H1 (cell line): Measurements from ENCODE around the gene TMCO1. TPM values are rescaled to one million over a fixed set of nuclear protein-coding genes. Genes with fewer than 3 reads are reported as not detected.

ENCODE experiments used
- CTCF ChIA-PET: fragments of 300-600 bp; sonication (Branson Sonifier 250); formaldehyde crosslinking; loops from one replicate; lab custom pipeline; 2021; ENCODE audit not compliant: partially characterized antibody; lab: Charles Lee
- POLR2A ChIA-PET: fragments of 300-600 bp; sonication (Branson Sonifier 250); formaldehyde crosslinking; loops from one replicate; lab custom pipeline; 2021; ENCODE audit warnings: inconsistent platforms; ENCODE audit not compliant: partially characterized antibody; lab: Charles Lee
- DNase-seq, 2 experiments: peaks; one replicate each; pipeline versions ENCODE4 v3.0.0 to v3.0.0-alpha.2; 2010 to 2022; ENCODE audit warnings: low spot score in 2 of 2, low read depth in 1 of 2, mixed read lengths in 1 of 2
- FAIRE-seq: peaks from 2 replicates; lab custom pipeline; 2011; peaks lifted over from hg19 to GRCh38; lab: Jason Lieb, UNC
- H2AFZ ChIP-seq: 2 replicates; pipeline ENCODE4 v1.8.1; 2012; ENCODE audit warnings: low read length, inconsistent platforms
- H2AK5ac ChIP-seq: 2 replicates; pipeline ENCODE4 v1.6.1; 2013; ENCODE audit warnings: low read depth, low read length
- H2BK120ac ChIP-seq: replicated peaks from 2 replicates; pipeline ENCODE3; 2013; ENCODE audit warnings: low read depth, low read length, inconsistent platforms
- H2BK12ac ChIP-seq: 2 replicates; pipeline ENCODE4 v1.6.1; 2013; ENCODE audit warnings: low read depth, low read length
- H2BK15ac ChIP-seq: 2 replicates; pipeline ENCODE4 v1.6.1; 2013; ENCODE audit warnings: low read length
- H2BK20ac ChIP-seq: 2 replicates; pipeline ENCODE4 v1.6.1; 2013; ENCODE audit warnings: low read length
- H2BK5ac ChIP-seq: 2 replicates; pipeline ENCODE4 v1.6.1; 2013; ENCODE audit warnings: low read depth, low read length
- H3K14ac ChIP-seq: 2 replicates; pipeline ENCODE4 v1.6.1; 2013; ENCODE audit warnings: inconsistent platforms; ENCODE audit not compliant: insufficient read length
- H3K18ac ChIP-seq: 2 replicates; pipeline ENCODE4 v1.6.1; 2013; ENCODE audit warnings: low read length; ENCODE audit errors: extremely low read depth
- H3K23ac ChIP-seq: 2 replicates; pipeline ENCODE4 v1.6.1; 2013; ENCODE audit warnings: inconsistent platforms; ENCODE audit not compliant: insufficient read length
- H3K23me2 ChIP-seq: 2 replicates; pipeline ENCODE4 v1.6.1; 2013; ENCODE audit warnings: low read depth, low read length
- H3K27ac ChIP-seq: 2 replicates; pipeline ENCODE4 v1.6.1; 2011; ENCODE audit warnings: low read depth, low read length, inconsistent platforms
- H3K27me3 ChIP-seq, 4 experiments: replicated peaks in 1 of 4; 1 replicate in 1 of 4; 2 replicates in 3 of 4; pipeline versions ENCODE4 v1.6.1 to v1.8.1; 2011 to 2013; ENCODE audit warnings: low read length in 3 of 4, mild to moderate bottlenecking in 3 of 4, inconsistent platforms in 2 of 4, mixed read lengths in 2 of 4, moderate library complexity in 1 of 4; ENCODE audit not compliant: control insufficient read depth in 3 of 4, insufficient read depth in 3 of 4; ENCODE audit errors: extremely low read depth in 1 of 4
- H3K36me3 ChIP-seq, 4 experiments: 2 replicates each; pipeline versions ENCODE4 v1.6.1 to v1.8.1; 2011 to 2013; ENCODE audit warnings: mild to moderate bottlenecking in 4 of 4, low read length in 3 of 4, moderate library complexity in 2 of 4, control low read depth in 1 of 4, inconsistent platforms in 1 of 4; ENCODE audit not compliant: insufficient read depth in 4 of 4, control insufficient read depth in 2 of 4
- H3K4ac ChIP-seq: replicated peaks from 2 replicates; pipeline ENCODE3; 2013; ENCODE audit warnings: low read length, low read depth, mixed read lengths, inconsistent platforms; ENCODE audit not compliant: insufficient read length
- H3K4me1 ChIP-seq, 4 experiments: replicated peaks in 1 of 4; 1 replicate in 1 of 4; 2 replicates in 3 of 4; pipeline versions ENCODE4 v1.6.1 to v1.8.1; 2011 to 2013; ENCODE audit warnings: low read length in 3 of 4, inconsistent platforms in 2 of 4, mixed read lengths in 1 of 4; ENCODE audit not compliant: insufficient read depth in 4 of 4, control insufficient read depth in 3 of 4
- H3K4me2 ChIP-seq, 2 experiments: 2 replicates each; pipeline versions ENCODE4 v1.6.1 to v1.8.1; 2011 to 2013; ENCODE audit warnings: low read depth in 2 of 2, low read length in 2 of 2, control low read depth in 1 of 2, inconsistent platforms in 1 of 2, mild to moderate bottlenecking in 1 of 2; ENCODE audit not compliant: insufficient read depth in 1 of 2
- H3K4me3 ChIP-seq, 4 experiments: fragments of 200-600, 300-600 bp in 1 of 4; sonication (generic), shearing (Covaris generic), sonication (Bioruptor Twin) in 1 of 4; 2 replicates each; pipeline versions ENCODE4 v1.5.1 to v1.8.1; 2011 to 2016; ENCODE audit warnings: low read length in 4 of 4, low read depth in 3 of 4, control low read depth in 2 of 4, inconsistent platforms in 2 of 4, mild to moderate bottlenecking in 2 of 4, mixed read lengths in 1 of 4, moderate library complexity in 1 of 4; ENCODE audit not compliant: insufficient read depth in 2 of 4; ENCODE audit errors: extremely low read depth in 1 of 4
- H3K56ac ChIP-seq: replicated peaks from 2 replicates; pipeline ENCODE3; 2013; ENCODE audit warnings: low read depth, mild to moderate bottlenecking, mixed read lengths, low read length, inconsistent platforms; ENCODE audit not compliant: insufficient read length
- H3K79me1 ChIP-seq: 2 replicates; pipeline ENCODE4 v1.6.1; 2013; ENCODE audit warnings: low read depth, low read length, control low read depth
- H3K79me2 ChIP-seq, 2 experiments: 2 replicates each; pipeline versions ENCODE4 v1.6.1 to v1.8.1; 2012 to 2013; ENCODE audit warnings: low read length in 2 of 2, mild to moderate bottlenecking in 2 of 2, inconsistent platforms in 1 of 2; ENCODE audit not compliant: insufficient read depth in 2 of 2, control insufficient read depth in 1 of 2
- H3K9ac ChIP-seq, 4 experiments: replicated peaks in 1 of 4; 1 replicate in 1 of 4; 2 replicates in 3 of 4; pipeline versions ENCODE4 v1.6.1 to v1.8.1; 2011 to 2013; ENCODE audit warnings: low read depth in 3 of 4, low read length in 3 of 4, control low read depth in 2 of 4, mild to moderate bottlenecking in 2 of 4, moderate library complexity in 2 of 4, inconsistent platforms in 1 of 4; ENCODE audit errors: extremely low read depth in 1 of 4
- H3K9me3 ChIP-seq, 2 experiments: 2 replicates each; pipeline versions ENCODE4 v1.6.1 to v1.8.1; 2012 to 2013; ENCODE audit warnings: mild to moderate bottlenecking in 2 of 2, moderate library complexity in 2 of 2, control low read depth in 1 of 2, inconsistent platforms in 1 of 2, low read depth in 1 of 2, low read length in 1 of 2, mixed read lengths in 1 of 2; ENCODE audit not compliant: insufficient read depth in 2 of 2
- H4K20me1 ChIP-seq, 2 experiments: replicated peaks in 1 of 2; 2 replicates each; pipeline versions ENCODE3 to v1.8.1; 2011 to 2013; ENCODE audit warnings: inconsistent platforms in 2 of 2, low read length in 2 of 2, mild to moderate bottlenecking in 1 of 2; ENCODE audit not compliant: insufficient read depth in 2 of 2, control insufficient read depth in 1 of 2
- H4K5ac ChIP-seq: 2 replicates; pipeline ENCODE4 v1.6.1; 2013; ENCODE audit warnings: low read length, low read depth, mixed read lengths, inconsistent platforms; ENCODE audit not compliant: insufficient read length
- H4K8ac ChIP-seq: 2 replicates; pipeline ENCODE4 v1.8.0; 2013; ENCODE audit warnings: mild to moderate bottlenecking, moderate library complexity, low read length, inconsistent platforms; ENCODE audit not compliant: insufficient read depth; ENCODE audit errors: extremely low read depth
- H4K91ac ChIP-seq: replicated peaks from 2 replicates; pipeline ENCODE3; 2013; ENCODE audit warnings: low read length, mixed read lengths, inconsistent platforms; ENCODE audit not compliant: insufficient read length
- ATF3 ChIP-seq: IDR thresholded peaks from 2 replicates; pipeline ENCODE4 v1.6.1; 2011; ENCODE audit warnings: low read depth, mild to moderate bottlenecking, low read length; ENCODE audit not compliant: insufficient read depth
- BACH1 ChIP-seq: IDR thresholded peaks from 2 replicates; pipeline ENCODE4 v1.6.1; 2012; ENCODE audit warnings: low read length, improper control_type of control experiment
- CEBPB ChIP-seq: IDR thresholded peaks from 2 replicates; pipeline ENCODE4 v1.6.1; 2012; ENCODE audit warnings: low read depth, low read length
- CHD1 ChIP-seq: IDR thresholded peaks from 2 replicates; pipeline ENCODE4 v1.6.1; 2012; ENCODE audit warnings: low read depth, low read length, improper control_type of control experiment
- HDAC2 ChIP-seq, 2 experiments: fragments of 300-600 bp in 1 of 2; sonication (generic) in 1 of 2; IDR thresholded peaks; 2 replicates each; pipeline ENCODE4 v1.6.1; 2011 to 2012; ENCODE audit warnings: low read depth in 2 of 2, low read length in 2 of 2, mild to moderate bottlenecking in 2 of 2, moderate library complexity in 2 of 2, borderline replicate concordance in 1 of 2, inconsistent platforms in 1 of 2
- HDAC6 ChIP-seq: IDR thresholded peaks from one replicate; pipeline ENCODE4 v1.7.1; 2012; ENCODE audit warnings: low read depth, mild to moderate bottlenecking, inconsistent platforms, low read length, moderate library complexity
- JUND ChIP-seq: IDR thresholded peaks from 2 replicates; pipeline ENCODE4 v1.6.1; 2011; ENCODE audit warnings: mild to moderate bottlenecking, improper control_type of control experiment, low read length
- MAFK ChIP-seq: IDR thresholded peaks from 2 replicates; pipeline ENCODE4 v1.6.1; 2012; ENCODE audit warnings: low read depth, mild to moderate bottlenecking, improper control_type of control experiment, low read length
- TBP ChIP-seq: IDR thresholded peaks from 2 replicates; pipeline ENCODE4 v1.6.1; 2011; ENCODE audit warnings: low read depth, low read length, improper control_type of control experiment
- WGBS, 2 experiments: shearing (Covaris generic) in 1 of 2; methylation state at CpG; one replicate each; pipeline versions ENCODE4 v1.1.6 to v1.1.7; 2013 to 2015; ENCODE audit warnings: low lambda C conversion rate in 2 of 2, mixed read lengths in 2 of 2, inconsistent platforms in 1 of 2, low coverage in 1 of 2, missing lambda C conversion rate in 1 of 2; ENCODE audit not compliant: insufficient replicate concordance in 2 of 2, insufficient coverage in 1 of 2, insufficient read length in 1 of 2; ENCODE audit errors: extremely low coverage in 1 of 2, missing lambda C conversion rate in 1 of 2; 5-methylcytosine and 5-hydroxymethylcytosine counted together
- polyA plus RNA-seq, 7 experiments: library from polyadenylated mRNA; depleted of rRNA in 3 of 7; stranded (reverse) in 5 of 7; unstranded in 2 of 7; fragments of >200 nt in 5 of 7; fragments of 200-250 nt in 2 of 7; gene quantifications; 1 replicate in 5 of 7; 2 replicates in 1 of 7; 4 replicates in 1 of 7; pipeline versions ENCODE4 v1.2.1 to v1.2.3, GENCODE V29; 2011 to 2013; ENCODE audit warnings: missing spikeins in 2 of 7, mixed read lengths in 2 of 7
- total RNA-seq: library from RNA; stranded (reverse); fragmentation: NEBNext Ultra II Directional; extraction: Animal tissue kit (Norgen Biotek cat#: 25700); gene quantifications from 2 replicates; pipeline ENCODE4 v1.2.1, GENCODE V29; 2021

The TMCO1 gene
- total and polyA plus RNA-seq, 2 of the 8 experiments (the other 6 are each of a cell fraction or from before 2014, with no cell fraction given), result 61.6 to 63.8 TPM

GRCh38 chr1:165763442-165763841 lies 5.2 kb downstream of the TMCO1 start:
- H3K18ac ChIP-seq, result no peak overlapping the region
- H4K91ac ChIP-seq, result no peak overlapping the region
- ChIA-PET POLR2A (no interaction called here), CTCF (no interaction called here)
- no peaks in the 10 kb centered on the region for H3K27me3 ChIP-seq
- no peak overlapping the region for H4K5ac ChIP-seq
- H2BK20ac ChIP-seq, result no peak overlapping the region
- H4K20me1 ChIP-seq, result peaks cover 0 to 1% of the 10 kb centered on the region in 2 experiments
- H2BK120ac ChIP-seq, result no peak overlapping the region
- H2BK12ac ChIP-seq, result no peak overlapping the region
- no peaks in the 10 kb centered on the region for H3K9me3 ChIP-seq
- H2AFZ ChIP-seq, result no peak overlapping the region
- no peak overlapping the region for H3K9ac ChIP-seq
- H3K79me1 ChIP-seq, result no peaks in the 10 kb centered on the region; the same call in 1 of the 2 replicates
- no peaks in the 10 kb centered on the region; a peak in 1 of 7 replicates for H3K4me1 ChIP-seq
- H3K4ac ChIP-seq, result no peak overlapping the region
- H3K56ac ChIP-seq, result no peak overlapping the region
- no peaks in the 10 kb centered on the region for H3K79me2 ChIP-seq
- H2AK5ac ChIP-seq, result no peak overlapping the region
- H3K23me2 ChIP-seq, result peaks cover 3% of the 10 kb centered on the region; the same call in 1 of the 2 replicates
- H3K36me3 ChIP-seq, result no peaks in the 10 kb centered on the region
- H3K14ac ChIP-seq, result no peak overlapping the region
- TF ChIP-seq ATF3, result no peak
- no peak for TF ChIP-seq HDAC2 (IDR thresholded peaks at IDR 0.05; ENCODE audit: borderline replicate concordance in 1 of 2, low read depth in 2 of 2, low read length in 2 of 2)
- no peak for TF ChIP-seq HDAC6
- no peak for TF ChIP-seq JUND
- no peak for TF ChIP-seq MAFK
- TF ChIP-seq TBP, result no peak
- TF ChIP-seq CEBPB, result no peak
- no peak for TF ChIP-seq BACH1
- no peak for TF ChIP-seq CHD1
- DNase-seq (no peak), FAIRE-seq (no peak)
- H3K4me2 ChIP-seq, result no peak overlapping the region
- H2BK5ac ChIP-seq, result no peak overlapping the region
- no peak overlapping the region for H2BK15ac ChIP-seq
- no peak overlapping the region for H3K23ac ChIP-seq
- no peak overlapping the region for H3K27ac ChIP-seq
- H3K4me3 ChIP-seq, result no peak overlapping the region
- H4K8ac ChIP-seq, result no peak overlapping the region
- WGBS, 2 experiments, result 78% methylated on average over 2 of the region's 2 CpGs; no CpG with 5 or more reads in 1 of the 2 experiments
